KG1 (cell line): Measurements from ENCODE around the gene HMGN1.

ENCODE experiments used
- DNase-seq: peaks from one replicate; lab custom pipeline; 2025; lab: John Stamatoyannopoulos, UW

HMGN1 gene

DNA sequence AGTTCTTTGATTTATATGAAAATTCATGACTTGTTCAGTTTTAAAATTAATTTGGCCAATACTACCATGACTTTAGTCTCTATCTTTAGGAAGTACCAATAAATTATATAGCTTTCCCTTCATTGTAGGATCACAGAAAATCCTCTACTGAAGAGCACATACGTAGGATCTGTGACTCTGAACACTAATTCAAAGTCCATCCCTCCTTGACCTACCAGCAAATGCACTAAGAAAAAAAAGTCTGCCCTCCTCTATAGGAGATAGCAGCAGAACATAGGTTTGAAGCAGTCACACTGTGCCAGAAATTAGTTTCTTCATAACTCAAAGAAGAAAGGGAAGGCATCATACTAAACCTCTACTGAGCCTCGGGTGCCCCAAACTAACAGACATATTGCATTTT, 52.0 kb downstream of the HMGN1 start:
- no peak for DNase-seq
